WI38 (cell line): Measurements from ENCODE around the gene AKR1C3.

Experiments
- H3K4me3 ChIP-seq: 2 replicates; pipeline ENCODE4 v1.5.1; 2011; ENCODE audit warnings: low read depth, mild to moderate bottlenecking, control low read depth, low read length
- CTCF ChIP-seq: IDR thresholded peaks from 2 replicates; pipeline ENCODE4 v1.5.1; 2012; ENCODE audit warnings: low read depth, mild to moderate bottlenecking, control low read depth, low read length

The AKR1C3 gene

GRCh38 chr10:5079306-5079830 lies 14.8 kb upstream of the AKR1C3 start:
- no peak for TF ChIP-seq CTCF
- H3K4me3 ChIP-seq = no peak overlapping the region

GRCh38 chr10:5079836-5080235 lies 14.4 kb upstream of the AKR1C3 start:
- no peak for TF ChIP-seq CTCF
- H3K4me3 ChIP-seq = no peak overlapping the region

- no peak overlapping the region for H3K4me3 ChIP-seq
- TF ChIP-seq CTCF = no peak
Measured at GRCh38 chr10:5081091-5081490, 13.1 kb upstream of the AKR1C3 start.

- H3K4me3 ChIP-seq = no peak overlapping the region
- no peak for TF ChIP-seq CTCF
Measured at GRCh38 chr10:5088703-5089261, 5.4 kb upstream of the AKR1C3 start.

- no peak overlapping the region for H3K4me3 ChIP-seq
- TF ChIP-seq CTCF = peak; percentile 32; the same call in 1 of the 2 replicates
Measured at GRCh38 chr10:5089865-5090264, 4.3 kb upstream of the AKR1C3 start.

GRCh38 chr10:5090551-5090950 lies 3.7 kb upstream of the AKR1C3 start:
- no peak for TF ChIP-seq CTCF
- no peak overlapping the region for H3K4me3 ChIP-seq

- no peak for TF ChIP-seq CTCF
- no peak overlapping the region for H3K4me3 ChIP-seq
Measured at GRCh38 chr10:5091196-5091595, 3.0 kb upstream of the AKR1C3 start.
